DND-41 (cell line): Measurements from ENCODE around the gene UBASH3B.

Source experiments
- CTCF ChIP-seq: IDR thresholded peaks from 2 replicates; pipeline ENCODE4 v1.5.1; 2012; ENCODE audit warnings: borderline replicate concordance, low read length, moderate library complexity, mild to moderate bottlenecking; ENCODE audit not compliant: poor library complexity, severe bottlenecking; ENCODE audit errors: extremely low read depth
- EZH2 ChIP-seq: IDR thresholded peaks from 3 replicates; pipeline ENCODE4 v1.6.1; 2012; ENCODE audit warnings: borderline replicate concordance, low read depth, mild to moderate bottlenecking, moderate library complexity, low read length, inconsistent platforms; ENCODE audit not compliant: severe bottlenecking

- TF ChIP-seq CTCF (no peak), EZH2 (no peak)
Measured at GRCh38 chr11:122765487-122766131, 110.1 kb downstream of the UBASH3B start.
